ENCODE data around the gene SBF2.

GRCh38 chr11:9887472-9887871, 406.5 kb downstream of the SBF2 start:
- TF ChIP-seq CTCF (IDR thresholded peaks at IDR 0.05) (no peak), POLR2A (IDR thresholded peaks at IDR 0.05) (no peak)
